Measurements from ENCODE around the gene ACTN4.
A peak's percentile ranks its signal among the peaks of the same experiment; 100 is the strongest.

Gene ACTN4

GRCh38 chr19:38661136-38661535 is 13.7 kb downstream of the ACTN4 start:
- DNase-seq, result no peak

GRCh38 chr19:38661996-38662395 is 14.5 kb downstream of the ACTN4 start:
- DNase-seq, result no peak

GRCh38 chr19:38662537-38663155 is 15.2 kb downstream of the ACTN4 start:
- no peak for DNase-seq

- no peak for DNase-seq
Observed at GRCh38 chr19:38663156-38663651, 15.8 kb downstream of the ACTN4 start.

- peak in 11 of 14 donors; percentile 21 to 60 (median 37) for DNase-seq
Observed at GRCh38 chr19:38663957-38664502, 16.6 kb downstream of the ACTN4 start.

- no peak for DNase-seq
Observed at GRCh38 chr19:38664503-38665211, 17.2 kb downstream of the ACTN4 start.

- DNase-seq, result no peak
Observed at GRCh38 chr19:38665219-38665931, 17.9 kb downstream of the ACTN4 start.

- peak in 1 of 14 donors; percentile 34 for DNase-seq
Observed at GRCh38 chr19:38665950-38666662, 18.7 kb downstream of the ACTN4 start.

- DNase-seq, result peak in 1 of 14 donors; percentile 25
Observed at GRCh38 chr19:38666663-38667511, 19.4 kb downstream of the ACTN4 start.

GRCh38 chr19:38667661-38668171 is 20.3 kb downstream of the ACTN4 start:
- DNase-seq, result peak in 1 of 14 donors; percentile 22

- no peak for DNase-seq
Observed at GRCh38 chr19:38669552-38669951, 22.1 kb downstream of the ACTN4 start.

GRCh38 chr19:38670921-38671398 is 23.5 kb downstream of the ACTN4 start:
- DNase-seq, result no peak

GRCh38 chr19:38671654-38672053 is 24.2 kb downstream of the ACTN4 start:
- no peak for DNase-seq

- no peak for DNase-seq
Observed at GRCh38 chr19:38673030-38673429, 25.6 kb downstream of the ACTN4 start.

GRCh38 chr19:38674388-38675171 is 27.1 kb downstream of the ACTN4 start:
- no peak for DNase-seq

- peak in 3 of 14 donors; percentile 8 to 18 (median 18) for DNase-seq
Observed at GRCh38 chr19:38675611-38676010, 28.2 kb downstream of the ACTN4 start.

GRCh38 chr19:38676023-38676877 is 28.8 kb downstream of the ACTN4 start:
- no peak for DNase-seq

- no peak for DNase-seq
Observed at GRCh38 chr19:38676878-38677646, 29.6 kb downstream of the ACTN4 start.

Data from C1 segment of cervical spinal cord (tissue), 14 donors.